Endothelial cell of umbilical vein (primary cell): ENCODE data around the gene ZNF23. TPM values are rescaled to one million over a fixed set of nuclear protein-coding genes. Genes with fewer than 3 reads are reported as not detected.

ENCODE experiments used
- BruUV-seq: library from RNA; stranded (reverse); fragments of 400-500 nt; replicated peaks from 2 replicates; lab custom pipeline; 2021; lab: Mats Ljungman, UMichigan
- CTCF ChIA-PET: fragments of 300-600, 350-600 bp; sonication (Branson Sonifier 250); formaldehyde crosslinking; loops from one replicate; lab custom pipeline; 2021; ENCODE audit warnings: antibody characterized with exemption, inconsistent platforms; lab: Charles Lee
- POLR2A ChIA-PET: fragments of 300-600, 350-600 bp; sonication (Branson Sonifier 250); formaldehyde crosslinking; loops from one replicate; lab custom pipeline; 2021; ENCODE audit warnings: antibody characterized with exemption, inconsistent platforms; lab: Charles Lee
- DNase-seq: peaks from one replicate; pipeline ENCODE4 v3.0.0-alpha.2; 2011; ENCODE audit warnings: low read depth, low spot score
- FAIRE-seq: peaks from 2 replicates; lab custom pipeline; 2011; peaks lifted over from hg19 to GRCh38; lab: Jason Lieb, UNC
- H2AFZ ChIP-seq: 2 replicates; pipeline ENCODE4 v1.6.0; 2012; ENCODE audit warnings: low read depth, low read length, control low read depth, inconsistent platforms
- H3K27ac ChIP-seq: 2 replicates; pipeline ENCODE4 v1.5.1; 2011; ENCODE audit warnings: low read depth, mild to moderate bottlenecking, control low read depth, low read length, moderate library complexity; ENCODE audit not compliant: insufficient read depth
- H3K27me3 ChIP-seq, 2 experiments: 2 replicates each; pipeline versions ENCODE4 v1.6.0 to v1.6.1; 2011; ENCODE audit warnings: low read length in 2 of 2, mixed read lengths in 1 of 2; ENCODE audit not compliant: control insufficient read depth in 2 of 2, insufficient read depth in 2 of 2
- H3K36me3 ChIP-seq, 2 experiments: 2 replicates in 1 of 2; 3 replicates in 1 of 2; pipeline ENCODE4 v1.5.1; 2011; ENCODE audit warnings: low read length in 2 of 2, mild to moderate bottlenecking in 1 of 2, moderate library complexity in 1 of 2; ENCODE audit not compliant: control insufficient read depth in 2 of 2, insufficient read depth in 2 of 2; ENCODE audit errors: extremely low read depth in 1 of 2
- H3K4me1 ChIP-seq: 3 replicates; pipeline ENCODE4 v1.5.1; 2011; ENCODE audit warnings: mild to moderate bottlenecking, low read length; ENCODE audit not compliant: control insufficient read depth, insufficient read depth; ENCODE audit errors: extremely low read depth
- H3K4me2 ChIP-seq: 2 replicates; pipeline ENCODE4 v1.6.1; 2011; ENCODE audit warnings: low read length, control low read depth, mixed read lengths; ENCODE audit not compliant: insufficient read depth
- H3K4me3 ChIP-seq, 3 experiments: fragments of 200-600 bp in 1 of 3; sonication (generic), shearing (Covaris generic) in 1 of 3; replicated peaks in 1 of 3; 2 replicates each; pipeline ENCODE4 v1.5.1; 2011 to 2016; ENCODE audit warnings: control low read depth in 3 of 3, low read length in 3 of 3, mild to moderate bottlenecking in 2 of 3, inconsistent platforms in 1 of 3, low read depth in 1 of 3, moderate library complexity in 1 of 3; ENCODE audit not compliant: insufficient read depth in 1 of 3
- H3K79me2 ChIP-seq: 2 replicates; pipeline ENCODE4 v1.6.0; 2012; ENCODE audit warnings: low read length, inconsistent platforms; ENCODE audit not compliant: control insufficient read depth, insufficient read depth
- H3K9ac ChIP-seq: replicated peaks from 2 replicates; pipeline ENCODE3; 2011; ENCODE audit warnings: low read length, control low read depth; ENCODE audit not compliant: insufficient read depth; ENCODE audit errors: extremely low read depth
- H3K9me1 ChIP-seq: replicated peaks from 3 replicates; pipeline ENCODE4 v1.6.0; 2011; ENCODE audit warnings: mild to moderate bottlenecking, low read length; ENCODE audit not compliant: control insufficient read depth, insufficient read depth; ENCODE audit errors: extremely low read depth
- H3K9me3 ChIP-seq: replicated peaks from 2 replicates; pipeline ENCODE4 v1.5.1; 2012; ENCODE audit warnings: low read length, inconsistent platforms; ENCODE audit not compliant: control insufficient read depth, insufficient read depth
- H4K20me1 ChIP-seq: replicated peaks from 2 replicates; pipeline ENCODE3; 2011; ENCODE audit warnings: mild to moderate bottlenecking, low read length; ENCODE audit not compliant: control insufficient read depth, insufficient read depth; ENCODE audit errors: extremely low read depth
- EZH2 ChIP-seq: IDR thresholded peaks from 2 replicates; pipeline ENCODE4 v1.6.1; 2012; ENCODE audit warnings: borderline replicate concordance, low read depth, mild to moderate bottlenecking, moderate library complexity, low read length, inconsistent platforms; ENCODE audit not compliant: severe bottlenecking
- FOS ChIP-seq: IDR thresholded peaks from 2 replicates; pipeline ENCODE4 v1.6.1; 2011; ENCODE audit warnings: mild to moderate bottlenecking, low read length, moderate library complexity, borderline replicate concordance; ENCODE audit not compliant: insufficient read depth
- GATA2 ChIP-seq: IDR thresholded peaks from 2 replicates; pipeline ENCODE4 v1.7.0; 2011; ENCODE audit warnings: low read depth, mild to moderate bottlenecking, moderate library complexity, mixed read lengths, low read length; ENCODE audit not compliant: insufficient read length, insufficient read depth
- JUN ChIP-seq: IDR thresholded peaks from 2 replicates; pipeline ENCODE4 v1.6.1; 2011; ENCODE audit warnings: borderline replicate concordance, low read depth; ENCODE audit not compliant: insufficient read length, insufficient read depth
- MYC ChIP-seq: IDR thresholded peaks from one replicate; pipeline ENCODE4 v1.6.1; 2011; ENCODE audit warnings: mild to moderate bottlenecking, low read depth, low read length
- POLR2A ChIP-seq: IDR thresholded peaks from 2 replicates; pipeline ENCODE4 v1.6.1; 2012; ENCODE audit warnings: low read depth, mild to moderate bottlenecking, control low read depth, low read length
- POLR2AphosphoS5 ChIP-seq: IDR thresholded peaks from 2 replicates; pipeline ENCODE4 v1.6.1; 2012; ENCODE audit warnings: low read depth, mild to moderate bottlenecking, control low read depth, low read length, moderate library complexity; ENCODE audit not compliant: insufficient read depth
- dilution Hi-C: fragments of 300-500 bp; cut with MboI; formaldehyde crosslinking; loops from one replicate; pipeline ENCODE4 v1.15.0; 2019; ENCODE audit warnings: low sequenced_read_pairs; ENCODE audit not compliant: extremely low pct_ligation_motif_present
- intact Hi-C: fragments of 100-400 bp; cut with micrococcal nuclease; formaldehyde crosslinking; loops from one replicate; pipeline ENCODE4 v1.10.0; 2022
- polyA plus RNA-seq, 4 experiments: library from polyadenylated mRNA; depleted of rRNA in 3 of 4; stranded (reverse) in 3 of 4; unstranded in 1 of 4; fragments of >200 nt; gene quantifications; 2 replicates each; pipeline versions ENCODE4 v1.2.1 to v1.2.3, GENCODE V29; 2011 to 2012; ENCODE audit warnings: missing spikeins in 1 of 4
- total RNA-seq: library from RNA; stranded (reverse); gene quantifications from 2 replicates; pipeline ENCODE4 v1.2.3, GENCODE V29; 2021
- TF ChIP-seq, protein P1 (sequence below), 2 donors: IDR thresholded peaks; 1 replicate in 1 of 2; 2 replicates in 1 of 2; pipeline ENCODE4 v1.5.1; 2011; ENCODE audit warnings: low read length in 2 of 2, mild to moderate bottlenecking in 2 of 2, moderate library complexity in 2 of 2, control low read depth in 1 of 2, inconsistent platforms in 1 of 2, low read depth in 1 of 2; ENCODE audit not compliant: insufficient read depth in 1 of 2; ENCODE audit errors: extremely low read depth in 1 of 2
- TF ChIP-seq, protein P2 (sequence below): IDR thresholded peaks from 2 replicates; pipeline ENCODE4 v1.6.1; 2011; ENCODE audit not compliant: insufficient read depth, insufficient read length

ZNF23 gene
- total and polyA plus RNA-seq, 2 donors (not counting 3 experiments of a cell fraction or from before 2014, with no cell fraction given) = 2.1 to 6.4 TPM

DNA sequence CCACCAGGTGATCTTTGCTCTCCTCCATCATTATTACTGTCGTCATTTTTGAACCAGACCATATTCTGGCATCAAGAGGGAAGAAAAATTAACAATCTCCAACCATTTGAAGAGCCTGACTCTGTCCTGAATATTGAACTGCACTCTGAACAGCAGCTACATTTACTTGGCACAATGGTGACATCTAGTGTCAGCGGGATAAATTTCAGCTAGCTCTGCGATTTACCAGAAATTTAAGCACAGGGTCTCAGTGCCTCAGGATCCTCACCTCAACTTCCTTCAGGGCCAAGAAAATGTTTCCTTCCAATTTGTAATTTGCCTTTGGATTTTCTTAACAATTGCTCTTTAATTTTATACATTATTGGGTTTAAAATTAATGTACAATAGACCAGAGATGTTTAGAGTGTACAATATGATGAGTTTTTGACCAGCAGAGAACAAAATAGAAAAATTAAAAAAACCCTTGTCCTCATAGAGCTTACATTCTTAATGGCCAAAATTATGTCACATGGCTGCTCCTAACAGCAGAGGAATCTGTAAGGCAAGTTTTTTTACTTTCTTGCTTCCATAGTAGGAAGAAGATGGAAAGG is 37.8 kb upstream of the ZNF23 start:
- Histone ChIP-seq H3K79me2 (no peaks in the 10 kb centered on the region), H3K27ac (no peak overlapping the region), H3K36me3 (no peaks in the 10 kb centered on the region), H3K9me1 (no peaks in the 10 kb centered on the region), H3K27me3 (no peaks in the 10 kb centered on the region), H3K9ac (no peak overlapping the region), H4K20me1 (no peaks in the 10 kb centered on the region), H3K4me1 (no peaks in the 10 kb centered on the region), H3K4me3 (no peak overlapping the region), H3K9me3 (no peaks in the 10 kb centered on the region), H2AFZ (no peak overlapping the region), H3K4me2 (no peak overlapping the region)
- ChIA-PET POLR2A (no interaction called here), CTCF (interaction anchor here (0.6 to 6.3 kb wide), 35 partner anchors 9 to 188 kb away, joined by 3 to 229 read pairs (median 4); partner anchors contain the start of genes CALB2, ZNF19 and ZNF23)
- dilution Hi-C loops = no loop called here
- no peak for TF ChIP-seq GATA2
- TF ChIP-seq, protein P1, sequence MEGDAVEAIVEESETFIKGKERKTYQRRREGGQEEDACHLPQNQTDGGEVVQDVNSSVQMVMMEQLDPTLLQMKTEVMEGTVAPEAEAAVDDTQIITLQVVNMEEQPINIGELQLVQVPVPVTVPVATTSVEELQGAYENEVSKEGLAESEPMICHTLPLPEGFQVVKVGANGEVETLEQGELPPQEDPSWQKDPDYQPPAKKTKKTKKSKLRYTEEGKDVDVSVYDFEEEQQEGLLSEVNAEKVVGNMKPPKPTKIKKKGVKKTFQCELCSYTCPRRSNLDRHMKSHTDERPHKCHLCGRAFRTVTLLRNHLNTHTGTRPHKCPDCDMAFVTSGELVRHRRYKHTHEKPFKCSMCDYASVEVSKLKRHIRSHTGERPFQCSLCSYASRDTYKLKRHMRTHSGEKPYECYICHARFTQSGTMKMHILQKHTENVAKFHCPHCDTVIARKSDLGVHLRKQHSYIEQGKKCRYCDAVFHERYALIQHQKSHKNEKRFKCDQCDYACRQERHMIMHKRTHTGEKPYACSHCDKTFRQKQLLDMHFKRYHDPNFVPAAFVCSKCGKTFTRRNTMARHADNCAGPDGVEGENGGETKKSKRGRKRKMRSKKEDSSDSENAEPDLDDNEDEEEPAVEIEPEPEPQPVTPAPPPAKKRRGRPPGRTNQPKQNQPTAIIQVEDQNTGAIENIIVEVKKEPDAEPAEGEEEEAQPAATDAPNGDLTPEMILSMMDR (IDR thresholded peaks at IDR 0.05; ENCODE audit: extremely low read depth in 1 of 2, insufficient read depth in 1 of 2, low read depth in 1 of 2, low read length in 2 of 2) = peak; percentile 46 to 65
- intact Hi-C loops = loop anchor here (1.0 kb wide), 2 partner anchors 59 to 88 kb away; no protein-coding TSS in a partner anchor
- DNase-seq (peak; percentile 71), FAIRE-seq (peak; percentile 94)
- BruUV-seq = no TSS peak

DNA sequence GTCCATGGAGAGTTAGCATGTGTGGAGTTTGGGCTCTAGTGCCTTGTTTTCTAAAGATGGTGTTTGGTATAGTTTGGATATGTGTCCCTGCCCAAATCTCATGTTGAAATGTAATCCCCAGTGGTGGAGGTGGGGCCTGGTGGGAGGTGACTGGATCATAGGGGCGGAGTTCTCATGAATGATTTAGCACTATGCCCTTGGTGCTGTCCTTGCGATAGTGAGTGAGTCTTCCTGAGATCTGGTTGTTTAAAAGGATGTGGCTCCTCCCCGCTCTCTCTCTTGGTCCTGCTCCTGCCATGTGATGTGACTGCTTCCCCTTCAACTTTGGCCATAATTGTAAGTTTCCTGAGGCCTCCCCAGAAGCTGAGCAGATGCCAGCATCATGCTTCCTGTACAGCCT is 36.0 kb upstream of the ZNF23 start:
- DNase-seq = no peak
- Histone ChIP-seq H4K20me1 (no peaks in the 10 kb centered on the region), H2AFZ (no peak overlapping the region), H3K79me2 (no peaks in the 10 kb centered on the region), H3K27me3 (no peaks in the 10 kb centered on the region), H3K4me1 (no peaks in the 10 kb centered on the region), H3K9ac (no peak overlapping the region), H3K9me1 (no peaks in the 10 kb centered on the region), H3K4me3 (no peak overlapping the region), H3K4me2 (no peak overlapping the region), H3K27ac (no peak overlapping the region), H3K36me3 (no peaks in the 10 kb centered on the region), H3K9me3 (no peaks in the 10 kb centered on the region)
- dilution Hi-C loops = no loop called here
- ChIA-PET POLR2A (interaction anchor here (0.7 kb wide), 1 partner anchor 27 kb away, joined by 3 read pairs; no protein-coding TSS in a partner anchor), CTCF (interaction anchor here (1.8 to 6.3 kb wide), 5 partner anchors 14 to 186 kb away, joined by 6 to 229 read pairs (median 13); no protein-coding TSS in a partner anchor)
- FAIRE-seq = no peak
- intact Hi-C loops = no loop called here
- TF ChIP-seq, protein P1 (IDR thresholded peaks at IDR 0.05; ENCODE audit: extremely low read depth in 1 of 2, insufficient read depth in 1 of 2, low read depth in 1 of 2, low read length in 2 of 2) = no peak
- TF ChIP-seq FOS (no peak), EZH2 (no peak), JUN (no peak), GATA2 (no peak), MYC (no peak), POLR2A (no peak), POLR2AphosphoS5 (no peak)
- TF ChIP-seq, protein P2, sequence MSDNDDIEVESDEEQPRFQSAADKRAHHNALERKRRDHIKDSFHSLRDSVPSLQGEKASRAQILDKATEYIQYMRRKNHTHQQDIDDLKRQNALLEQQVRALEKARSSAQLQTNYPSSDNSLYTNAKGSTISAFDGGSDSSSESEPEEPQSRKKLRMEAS = no peak
- BruUV-seq = no TSS peak
